ENCODE measurements around the gene ACTN1. TPM values are rescaled to one million over a fixed set of nuclear protein-coding genes. Genes with fewer than 3 reads are reported as not detected.

The ACTN1 gene
- total and polyA plus RNA-seq, 11 donors: 48.4 to 252 (median 104) TPM

DNA sequence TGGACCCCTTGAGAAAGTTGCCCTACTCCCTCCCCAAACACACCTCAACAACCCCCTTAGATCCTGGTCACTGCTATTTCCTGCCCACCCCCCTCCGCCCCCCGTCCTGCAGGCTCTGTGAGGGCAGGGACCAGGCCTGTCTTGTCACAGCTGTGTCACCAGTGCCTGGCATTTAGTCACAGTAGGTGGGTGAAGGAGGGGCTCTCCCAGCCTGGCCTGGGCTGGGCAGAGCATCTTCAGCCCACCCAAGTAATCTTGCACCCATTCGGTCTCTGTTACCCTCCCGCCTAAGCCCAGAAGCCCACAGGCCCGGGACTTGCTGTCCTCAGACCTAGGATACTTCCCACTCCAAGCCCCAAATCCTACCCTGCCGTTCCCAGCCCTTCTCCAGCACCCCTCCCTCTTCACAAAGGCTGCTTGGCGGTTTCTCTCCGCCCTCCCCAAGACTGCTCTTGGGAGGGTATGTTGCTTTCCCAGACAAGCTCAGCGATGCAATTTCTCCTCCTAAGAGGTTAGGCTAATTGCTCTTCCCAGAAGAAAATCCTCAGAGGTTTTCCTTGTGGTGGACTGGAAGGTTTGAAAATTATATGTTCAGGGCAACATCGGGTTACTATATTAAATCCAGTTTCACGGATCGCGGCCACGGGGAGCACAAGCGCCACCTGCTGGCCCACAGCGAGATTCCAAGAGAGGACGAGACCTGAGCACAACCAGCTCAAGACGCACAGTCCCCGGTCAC lies 135.5 kb downstream of the ACTN1 start:
- ATAC-seq (peak; percentile 76 to 91 (median 86)), DNase-seq (peak; percentile 75 to 90 (median 78))
- Histone ChIP-seq H3K4me3 (peak overlapping the region in 9 of 12 donors; percentile 30 to 57 (median 38)), H3K4me1 (peaks cover 0 to 13% (median 5%) of the 10 kb centered on the region in 12 donors), H3K9me3 (no peaks in the 10 kb centered on the region), H3K36me3 (no peaks in the 10 kb centered on the region), H3K27me3 (no peaks in the 10 kb centered on the region), H3K27ac (peak overlapping the region in 2 of 12 donors; percentile 36 to 74)
- intact Hi-C loops (cut with DNase I): loop anchor here in 5 of 10 donors (5.0 to 10.0 kb wide), 5 partner anchors 901 to 1009 kb away; no protein-coding TSS in a partner anchor
- WGBS, 4 donors: 23% methylated on average over 19 of the region's 19 CpGs
- TF ChIP-seq POLR2A (IDR thresholded peaks at IDR 0.05): no peak
- TF ChIP-seq CTCF (IDR thresholded peaks at IDR 0.05): peak; percentile 84 to 95 (median 92)

- no peak overlapping the region for H3K4me3 ChIP-seq
- intact Hi-C loops (cut with DNase I): loop anchor here in 5 of 10 donors (5.0 to 10.0 kb wide), 5 partner anchors 900 to 1007 kb away; no protein-coding TSS in a partner anchor
- DNase-seq (no peak), ATAC-seq (no peak)
- H3K4me1 ChIP-seq: peaks cover 0 to 13% (median 5%) of the 10 kb centered on the region in 12 donors
- no peaks in the 10 kb centered on the region for H3K36me3 ChIP-seq
- peak overlapping the region in 1 of 12 donors; percentile 74 for H3K27ac ChIP-seq
- no peak for TF ChIP-seq POLR2A (IDR thresholded peaks at IDR 0.05)
- H3K9me3 ChIP-seq: peaks cover 0 to 8% (median 0%) of the 10 kb centered on the region in 12 donors
- no peaks in the 10 kb centered on the region for H3K27me3 ChIP-seq
- 82 to 94% (median 89%) methylated on average over 5 of the region's 5 CpGs for WGBS, 4 donors
These were observed 136.8 kb downstream of the ACTN1 start for GRCh38 chr14:68842298-68842697.

DNA sequence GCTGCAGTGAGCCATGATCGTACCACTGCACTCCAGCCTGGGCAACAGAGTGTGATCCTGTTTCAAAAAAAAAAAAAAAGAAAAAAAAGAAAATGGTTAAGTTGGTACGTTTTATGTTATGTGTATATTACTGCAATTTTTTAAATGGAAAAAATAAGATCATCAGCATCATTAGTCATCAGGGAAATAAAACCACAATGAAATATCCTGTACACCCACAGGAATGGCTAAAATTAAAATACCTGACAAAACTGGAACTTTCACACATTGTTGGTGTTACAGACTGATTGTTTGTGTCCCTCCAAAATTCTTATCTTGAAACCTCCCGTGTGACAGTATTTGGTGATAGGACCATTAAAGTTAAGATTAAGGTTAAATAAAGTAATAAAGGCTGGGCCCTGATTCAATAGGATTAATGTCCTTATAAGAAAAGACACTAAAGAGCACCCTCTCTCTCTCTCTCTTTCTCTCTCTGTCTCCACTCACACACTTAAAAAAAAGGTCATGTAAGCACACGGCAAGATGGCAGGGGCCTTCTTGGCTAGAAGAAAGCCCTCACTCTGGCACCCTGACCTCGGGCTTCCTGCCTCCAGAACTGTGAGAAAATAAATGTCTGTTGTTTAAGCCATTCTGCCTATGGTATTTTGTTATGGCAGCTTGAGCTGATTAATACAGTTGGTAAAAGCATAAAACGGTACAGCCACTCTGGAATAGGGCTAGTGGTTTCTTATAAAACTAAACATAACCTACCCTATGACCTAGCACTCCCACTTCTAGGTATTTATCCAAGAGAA lies 137.9 kb downstream of the ACTN1 start:
- WGBS, 4 donors: 58 to 69% (median 65%) methylated on average over 6 of the region's 6 CpGs
- intact Hi-C loops (cut with DNase I): loop anchor here in 5 of 10 donors (5.0 to 10.0 kb wide), 5 partner anchors 899 to 1006 kb away; no protein-coding TSS in a partner anchor
- Histone ChIP-seq H3K4me1 (peaks cover 0 to 13% (median 5%) of the 10 kb centered on the region in 12 donors), H3K9me3 (peaks cover 0 to 19% (median 7%) of the 10 kb centered on the region in 12 donors), H3K36me3 (peaks cover 0 to 1% (median 0%) of the 10 kb centered on the region in 9 donors), H3K27me3 (no peaks in the 10 kb centered on the region), H3K27ac (peak overlapping the region in 5 of 12 donors; percentile 4 to 56 (median 24)), H3K4me3 (no peak overlapping the region)
- no peak for TF ChIP-seq POLR2A (IDR thresholded peaks at IDR 0.05)
- no peak for TF ChIP-seq CTCF (IDR thresholded peaks at IDR 0.05)
- ATAC-seq (no peak), DNase-seq (no peak)

DNA sequence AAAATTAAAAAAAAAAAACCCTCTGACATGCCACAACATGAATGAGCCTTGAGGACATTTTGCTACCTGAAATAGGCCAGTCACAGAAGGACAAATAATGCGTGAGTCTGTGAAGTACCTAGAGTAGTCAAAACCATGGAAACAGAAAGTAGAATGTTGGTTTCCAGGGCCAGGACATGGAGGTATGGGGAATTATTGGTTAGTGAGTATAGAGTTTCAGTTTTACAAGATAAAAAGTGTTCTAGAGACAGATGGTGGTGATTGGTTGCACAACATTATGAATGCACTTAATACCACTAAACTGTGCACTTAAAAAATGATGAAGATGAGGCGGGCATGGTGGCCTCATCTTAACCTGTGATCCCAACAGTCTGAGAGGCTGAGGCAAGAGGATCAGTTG lies 138.6 kb downstream of the ACTN1 start:
- intact Hi-C loops (cut with DNase I): loop anchor here in 5 of 10 donors (5.0 to 10.0 kb wide), 5 partner anchors 898 to 1006 kb away; no protein-coding TSS in a partner anchor
- 96 to 99% (median 97%) methylated on average over 2 of the region's 2 CpGs for WGBS, 4 donors
- TF ChIP-seq CTCF (IDR thresholded peaks at IDR 0.05): no peak
- TF ChIP-seq POLR2A (IDR thresholded peaks at IDR 0.05): no peak
- H3K4me3 ChIP-seq: no peak overlapping the region
- H3K36me3 ChIP-seq: peaks cover 0 to 3% (median 0%) of the 10 kb centered on the region in 9 donors
- no peak overlapping the region for H3K27ac ChIP-seq
- H3K9me3 ChIP-seq: peaks cover 0 to 25% (median 11%) of the 10 kb centered on the region in 12 donors
- no peak for DNase-seq
- no peaks in the 10 kb centered on the region for H3K27me3 ChIP-seq
- H3K4me1 ChIP-seq: peaks cover 0 to 13% (median 5%) of the 10 kb centered on the region in 12 donors
- no peak for ATAC-seq
